Keratinocyte (primary cell): ENCODE measurements around the gene MPP4.

Source experiments
- EZH2 ChIP-seq: IDR thresholded peaks from one replicate; pipeline ENCODE4 v1.6.1; 2012; ENCODE audit warnings: inconsistent platforms, mild to moderate bottlenecking, low read length, moderate library complexity
- TF ChIP-seq, protein P1 (sequence below), 3 experiments: IDR thresholded peaks in 1 of 3; conservative IDR thresholded peaks in 1 of 3; optimal IDR thresholded peaks in 1 of 3; 2 replicates in 2 of 3; 3 replicates in 1 of 3; pipeline versions ENCODE3 to v1.5.1; 2011; ENCODE audit warnings: low read length in 3 of 3, mild to moderate bottlenecking in 3 of 3, moderate library complexity in 2 of 3, control low read depth in 1 of 3, inconsistent platforms in 1 of 3; ENCODE audit not compliant: insufficient read depth in 2 of 3; ENCODE audit errors: extremely low read depth in 1 of 3

- TF ChIP-seq, protein P1, sequence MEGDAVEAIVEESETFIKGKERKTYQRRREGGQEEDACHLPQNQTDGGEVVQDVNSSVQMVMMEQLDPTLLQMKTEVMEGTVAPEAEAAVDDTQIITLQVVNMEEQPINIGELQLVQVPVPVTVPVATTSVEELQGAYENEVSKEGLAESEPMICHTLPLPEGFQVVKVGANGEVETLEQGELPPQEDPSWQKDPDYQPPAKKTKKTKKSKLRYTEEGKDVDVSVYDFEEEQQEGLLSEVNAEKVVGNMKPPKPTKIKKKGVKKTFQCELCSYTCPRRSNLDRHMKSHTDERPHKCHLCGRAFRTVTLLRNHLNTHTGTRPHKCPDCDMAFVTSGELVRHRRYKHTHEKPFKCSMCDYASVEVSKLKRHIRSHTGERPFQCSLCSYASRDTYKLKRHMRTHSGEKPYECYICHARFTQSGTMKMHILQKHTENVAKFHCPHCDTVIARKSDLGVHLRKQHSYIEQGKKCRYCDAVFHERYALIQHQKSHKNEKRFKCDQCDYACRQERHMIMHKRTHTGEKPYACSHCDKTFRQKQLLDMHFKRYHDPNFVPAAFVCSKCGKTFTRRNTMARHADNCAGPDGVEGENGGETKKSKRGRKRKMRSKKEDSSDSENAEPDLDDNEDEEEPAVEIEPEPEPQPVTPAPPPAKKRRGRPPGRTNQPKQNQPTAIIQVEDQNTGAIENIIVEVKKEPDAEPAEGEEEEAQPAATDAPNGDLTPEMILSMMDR (optimal IDR thresholded peaks at IDR 0.05 in 1 of 3, IDR thresholded peaks at IDR 0.05 in 1 of 3, conservative IDR thresholded peaks at IDR 0.05 in 1 of 3; ENCODE audit: extremely low read depth in 1 of 3, insufficient read depth in 2 of 3, low read length in 3 of 3), result no peak
- no peak for TF ChIP-seq EZH2
Measured at GRCh38 chr2:201631041-201631440, 67.4 kb downstream of the MPP4 start.
